Measurements from ENCODE around the gene NLGN4X.

DNA sequence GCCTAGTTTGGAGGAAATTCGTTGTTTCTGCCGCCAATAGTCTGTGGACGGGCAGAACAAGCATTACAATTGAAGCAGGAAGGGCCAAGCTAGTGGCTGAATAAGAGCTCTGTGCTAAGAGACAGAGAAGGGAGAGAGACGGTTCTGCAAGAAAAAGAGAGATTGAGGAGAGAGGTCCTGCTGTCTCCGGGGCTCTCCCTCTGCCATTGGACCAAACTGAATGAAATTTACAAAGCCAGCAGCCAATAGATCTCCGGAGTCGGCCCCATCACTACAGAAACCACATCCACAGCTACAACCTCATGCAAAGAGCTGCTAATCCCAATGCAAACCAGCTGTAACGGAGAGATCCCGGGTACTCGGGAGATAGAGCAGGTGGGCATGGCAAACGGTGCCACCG is at the start of gene NLGN4X:
- TF ChIP-seq ESRRA (IDR thresholded peaks at IDR 0.05; ENCODE audit: borderline replicate concordance, low read length): no peak
- TF ChIP-seq HDAC2 (IDR thresholded peaks at IDR 0.05): no peak
- TF ChIP-seq, protein P1, sequence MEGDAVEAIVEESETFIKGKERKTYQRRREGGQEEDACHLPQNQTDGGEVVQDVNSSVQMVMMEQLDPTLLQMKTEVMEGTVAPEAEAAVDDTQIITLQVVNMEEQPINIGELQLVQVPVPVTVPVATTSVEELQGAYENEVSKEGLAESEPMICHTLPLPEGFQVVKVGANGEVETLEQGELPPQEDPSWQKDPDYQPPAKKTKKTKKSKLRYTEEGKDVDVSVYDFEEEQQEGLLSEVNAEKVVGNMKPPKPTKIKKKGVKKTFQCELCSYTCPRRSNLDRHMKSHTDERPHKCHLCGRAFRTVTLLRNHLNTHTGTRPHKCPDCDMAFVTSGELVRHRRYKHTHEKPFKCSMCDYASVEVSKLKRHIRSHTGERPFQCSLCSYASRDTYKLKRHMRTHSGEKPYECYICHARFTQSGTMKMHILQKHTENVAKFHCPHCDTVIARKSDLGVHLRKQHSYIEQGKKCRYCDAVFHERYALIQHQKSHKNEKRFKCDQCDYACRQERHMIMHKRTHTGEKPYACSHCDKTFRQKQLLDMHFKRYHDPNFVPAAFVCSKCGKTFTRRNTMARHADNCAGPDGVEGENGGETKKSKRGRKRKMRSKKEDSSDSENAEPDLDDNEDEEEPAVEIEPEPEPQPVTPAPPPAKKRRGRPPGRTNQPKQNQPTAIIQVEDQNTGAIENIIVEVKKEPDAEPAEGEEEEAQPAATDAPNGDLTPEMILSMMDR (IDR thresholded peaks at IDR 0.05): no peak
- TF ChIP-seq CHD2 (IDR thresholded peaks at IDR 0.05; ENCODE audit: low read length, partially characterized antibody): no peak
- TF ChIP-seq, protein P2, sequence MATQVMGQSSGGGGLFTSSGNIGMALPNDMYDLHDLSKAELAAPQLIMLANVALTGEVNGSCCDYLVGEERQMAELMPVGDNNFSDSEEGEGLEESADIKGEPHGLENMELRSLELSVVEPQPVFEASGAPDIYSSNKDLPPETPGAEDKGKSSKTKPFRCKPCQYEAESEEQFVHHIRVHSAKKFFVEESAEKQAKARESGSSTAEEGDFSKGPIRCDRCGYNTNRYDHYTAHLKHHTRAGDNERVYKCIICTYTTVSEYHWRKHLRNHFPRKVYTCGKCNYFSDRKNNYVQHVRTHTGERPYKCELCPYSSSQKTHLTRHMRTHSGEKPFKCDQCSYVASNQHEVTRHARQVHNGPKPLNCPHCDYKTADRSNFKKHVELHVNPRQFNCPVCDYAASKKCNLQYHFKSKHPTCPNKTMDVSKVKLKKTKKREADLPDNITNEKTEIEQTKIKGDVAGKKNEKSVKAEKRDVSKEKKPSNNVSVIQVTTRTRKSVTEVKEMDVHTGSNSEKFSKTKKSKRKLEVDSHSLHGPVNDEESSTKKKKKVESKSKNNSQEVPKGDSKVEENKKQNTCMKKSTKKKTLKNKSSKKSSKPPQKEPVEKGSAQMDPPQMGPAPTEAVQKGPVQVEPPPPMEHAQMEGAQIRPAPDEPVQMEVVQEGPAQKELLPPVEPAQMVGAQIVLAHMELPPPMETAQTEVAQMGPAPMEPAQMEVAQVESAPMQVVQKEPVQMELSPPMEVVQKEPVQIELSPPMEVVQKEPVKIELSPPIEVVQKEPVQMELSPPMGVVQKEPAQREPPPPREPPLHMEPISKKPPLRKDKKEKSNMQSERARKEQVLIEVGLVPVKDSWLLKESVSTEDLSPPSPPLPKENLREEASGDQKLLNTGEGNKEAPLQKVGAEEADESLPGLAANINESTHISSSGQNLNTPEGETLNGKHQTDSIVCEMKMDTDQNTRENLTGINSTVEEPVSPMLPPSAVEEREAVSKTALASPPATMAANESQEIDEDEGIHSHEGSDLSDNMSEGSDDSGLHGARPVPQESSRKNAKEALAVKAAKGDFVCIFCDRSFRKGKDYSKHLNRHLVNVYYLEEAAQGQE (IDR thresholded peaks at IDR 0.05): no peak
- TF ChIP-seq, protein P3, sequence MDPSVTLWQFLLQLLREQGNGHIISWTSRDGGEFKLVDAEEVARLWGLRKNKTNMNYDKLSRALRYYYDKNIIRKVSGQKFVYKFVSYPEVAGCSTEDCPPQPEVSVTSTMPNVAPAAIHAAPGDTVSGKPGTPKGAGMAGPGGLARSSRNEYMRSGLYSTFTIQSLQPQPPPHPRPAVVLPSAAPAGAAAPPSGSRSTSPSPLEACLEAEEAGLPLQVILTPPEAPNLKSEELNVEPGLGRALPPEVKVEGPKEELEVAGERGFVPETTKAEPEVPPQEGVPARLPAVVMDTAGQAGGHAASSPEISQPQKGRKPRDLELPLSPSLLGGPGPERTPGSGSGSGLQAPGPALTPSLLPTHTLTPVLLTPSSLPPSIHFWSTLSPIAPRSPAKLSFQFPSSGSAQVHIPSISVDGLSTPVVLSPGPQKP (IDR thresholded peaks at IDR 0.05; ENCODE audit: low read depth, low read length): no peak
- no peak for TF ChIP-seq RFX5 (IDR thresholded peaks at IDR 0.05)
- TF ChIP-seq BHLHE40 (IDR thresholded peaks at IDR 0.05; ENCODE audit: low read depth, low read length): no peak
- TF ChIP-seq, protein P4, sequence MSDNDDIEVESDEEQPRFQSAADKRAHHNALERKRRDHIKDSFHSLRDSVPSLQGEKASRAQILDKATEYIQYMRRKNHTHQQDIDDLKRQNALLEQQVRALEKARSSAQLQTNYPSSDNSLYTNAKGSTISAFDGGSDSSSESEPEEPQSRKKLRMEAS (IDR thresholded peaks at IDR 0.05): no peak
